CD4-positive, alpha-beta T cell treated with Interleukin-4 for 4 hours (primary cell): ENCODE measurements around the gene PDE10A.

Experiments used
- DNase-seq: peaks from one replicate; pipeline ENCODE4 v3.0.0-alpha.2; 2020

Gene PDE10A

GRCh38 chr6:165325609-165326008, 337.4 kb downstream of the PDE10A start:
- no peak for DNase-seq

DNA sequence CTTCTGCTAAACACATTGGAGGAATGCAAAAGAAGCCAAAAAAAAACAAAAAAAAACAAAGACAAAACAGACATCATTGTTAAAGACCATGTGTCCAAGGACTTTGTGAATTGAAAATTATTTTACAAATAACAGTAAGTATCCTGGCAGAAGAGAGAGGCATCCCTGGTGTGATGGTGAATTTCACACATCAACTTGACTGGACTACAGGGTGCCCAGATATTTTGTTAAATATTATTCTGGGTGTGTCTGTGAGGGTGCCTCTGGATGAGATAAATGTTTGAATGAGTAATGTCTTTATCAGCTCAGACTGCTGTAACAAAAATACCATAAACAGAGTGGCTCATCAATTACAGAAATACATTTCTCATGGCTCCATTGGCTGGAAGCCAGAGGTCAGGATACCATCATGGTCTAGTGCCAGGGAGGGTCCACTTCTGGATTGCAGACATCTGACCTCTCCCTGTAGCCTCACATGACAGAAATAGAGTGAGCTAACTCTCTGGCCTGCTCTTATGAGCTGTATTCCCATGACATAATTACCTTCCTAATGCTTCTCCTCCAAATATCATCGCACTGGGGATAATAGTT, 341.4 kb downstream of the PDE10A start:
- DNase-seq: no peak

DNA sequence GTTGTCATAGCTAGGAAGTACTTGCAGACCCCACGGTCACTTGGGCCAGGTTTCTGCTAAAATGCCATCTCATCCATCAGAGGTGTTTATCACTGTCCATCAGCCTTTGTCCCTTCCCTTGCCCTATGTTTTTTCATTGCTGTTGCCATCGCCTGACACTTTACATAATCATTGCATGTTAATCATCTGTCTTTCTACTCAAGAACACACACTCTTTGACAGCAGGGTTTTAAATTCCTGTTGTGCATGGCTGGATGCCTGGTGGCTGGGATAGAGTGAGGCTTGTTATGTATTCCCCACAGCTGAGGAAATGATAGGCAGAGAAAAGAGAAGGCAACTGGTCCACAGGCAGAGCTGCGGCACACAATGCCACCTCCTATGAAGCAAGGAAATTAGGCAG, 341.9 kb downstream of the PDE10A start:
- DNase-seq: no peak

GRCh38 chr6:165317723-165318122, 345.3 kb downstream of the PDE10A start:
- DNase-seq: no peak

- DNase-seq: no peak
These were observed 353.9 kb downstream of the PDE10A start, which contains the start of gene C6orf118 for GRCh38 chr6:165308926-165309731. C6orf118 (minus strand) TSS chr6:165309605; CDS start chr6:165309586, 19 bp downstream.

- no peak for DNase-seq
These were observed 356.1 kb downstream of the PDE10A start for GRCh38 chr6:165306955-165307354.

DNA sequence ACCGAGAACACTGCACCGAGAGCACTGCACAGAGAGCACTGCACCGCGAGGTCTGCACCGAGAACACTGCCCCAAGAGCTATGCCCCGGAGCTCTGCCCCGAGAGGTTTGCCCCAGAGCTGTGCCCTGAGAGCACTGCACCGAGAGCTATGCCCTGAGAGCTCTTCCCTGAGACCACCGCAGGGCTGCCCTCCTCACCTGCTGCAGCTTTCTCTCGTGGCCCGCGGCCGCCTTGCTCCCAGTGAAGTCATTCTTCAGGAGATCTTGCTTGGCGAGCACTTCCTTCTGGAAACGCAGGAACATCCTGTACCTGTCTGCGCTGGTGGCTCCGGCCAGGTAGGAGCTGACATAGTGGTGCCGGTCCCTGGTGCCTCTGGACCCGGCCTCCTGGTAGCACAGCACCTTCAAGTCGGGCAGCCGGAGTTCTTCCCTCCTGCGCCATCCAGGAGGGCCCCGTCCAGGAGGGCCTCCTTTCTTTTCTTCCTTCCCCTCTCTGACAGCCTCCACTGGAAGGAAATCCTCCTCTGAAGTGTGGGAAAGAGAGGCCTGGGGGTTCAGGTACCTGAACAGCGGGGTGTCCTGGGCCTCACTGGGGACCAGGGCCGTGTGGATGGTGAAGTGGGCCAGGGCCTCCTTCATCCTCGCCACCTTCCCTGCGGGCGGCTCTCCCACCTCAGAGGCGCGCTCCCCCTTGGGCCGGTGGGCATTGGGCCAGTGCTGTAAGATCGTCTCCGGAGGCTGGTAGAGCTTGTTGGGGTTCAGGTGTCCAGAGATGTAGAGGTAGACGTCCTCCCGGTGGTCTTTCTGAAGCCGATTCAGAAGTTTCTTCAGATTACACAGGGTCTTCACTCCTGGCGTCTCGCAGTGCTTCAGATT, 361.4 kb downstream of the PDE10A start:
- DNase-seq: no peak

DNA sequence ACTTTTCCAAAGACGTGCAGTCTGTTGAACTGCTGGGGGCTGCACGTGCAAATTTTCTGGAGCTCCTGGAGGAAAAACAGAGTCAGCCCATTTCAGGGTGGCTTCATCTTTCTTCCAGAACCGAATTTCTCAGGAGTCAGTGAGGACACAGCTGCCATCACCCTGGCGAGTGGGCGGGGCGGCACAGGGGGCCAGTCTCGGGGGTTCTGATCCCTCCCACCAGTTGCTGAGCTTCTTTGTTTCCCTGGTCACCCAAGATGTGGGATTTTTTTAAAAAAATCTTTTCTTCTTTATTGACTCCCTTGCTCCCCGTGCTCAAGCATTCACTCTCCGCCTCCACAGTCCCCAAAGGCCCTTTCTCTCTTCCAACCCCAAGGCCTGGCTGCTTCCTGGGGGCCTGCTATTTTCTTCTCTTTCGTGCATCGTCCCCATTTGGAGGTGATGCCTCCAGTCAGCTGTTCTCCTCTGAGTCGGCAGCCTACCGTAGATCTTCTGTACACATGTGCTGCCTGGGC, 362.6 kb downstream of the PDE10A start:
- no peak for DNase-seq

GRCh38 chr6:165298875-165299274, 364.2 kb downstream of the PDE10A start:
- DNase-seq: no peak

DNA sequence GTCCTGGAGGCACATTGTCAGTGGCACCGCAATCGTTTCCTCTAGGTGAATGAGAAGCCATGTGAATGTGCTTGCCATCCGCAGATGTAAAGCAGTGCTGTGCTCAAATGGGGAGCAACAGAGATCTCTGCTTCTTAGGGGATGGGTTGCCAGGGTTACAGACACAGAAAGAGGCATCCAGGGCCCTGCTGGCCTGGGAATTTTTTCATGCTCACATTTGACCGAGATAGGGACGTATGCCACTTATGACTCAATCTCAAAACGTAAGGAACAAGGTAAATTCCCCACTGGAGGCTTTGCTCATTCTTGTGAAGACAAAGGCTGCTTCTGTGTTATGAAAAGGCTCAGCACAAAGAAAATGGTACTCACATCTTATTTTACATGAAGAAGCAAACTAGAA, 364.6 kb downstream of the PDE10A start:
- DNase-seq: no peak

GRCh38 chr6:165292657-165293056, 370.4 kb downstream of the PDE10A start:
- DNase-seq: no peak
